ENCODE results near the gene ZSWIM6.

The ZSWIM6 gene

DNA sequence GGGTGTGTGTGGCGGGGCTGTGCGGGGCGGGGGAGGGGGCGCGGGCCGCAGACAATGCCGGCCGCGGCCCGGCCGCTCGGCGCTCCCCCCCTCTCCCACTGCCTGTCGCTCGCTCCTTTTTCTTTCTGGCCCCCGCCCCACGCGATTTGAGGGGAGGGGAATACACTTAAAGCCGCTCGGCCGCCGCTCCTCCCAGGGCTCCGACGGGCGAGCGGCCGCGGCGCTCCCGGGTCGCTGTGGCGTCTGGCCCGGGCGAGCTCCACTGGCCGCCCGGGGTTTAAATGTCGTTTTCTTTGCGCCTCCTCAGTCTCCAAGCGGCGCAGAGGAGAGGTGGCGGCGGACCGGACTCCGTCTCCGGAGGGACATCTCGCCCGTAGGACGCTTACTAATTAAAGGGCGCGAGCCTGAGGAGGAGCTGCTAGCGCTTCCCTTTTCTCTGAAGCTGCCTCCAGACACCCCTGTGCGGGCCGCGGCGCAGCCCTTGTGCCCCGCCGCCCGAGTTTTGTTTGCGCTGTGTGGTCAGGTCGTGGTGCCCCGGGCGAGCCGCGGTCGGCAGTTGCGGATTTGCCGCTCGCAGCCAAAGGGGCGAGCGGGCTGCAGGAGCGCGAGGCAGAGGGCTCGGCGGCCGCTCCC, 1.4 kb downstream of the ZSWIM6 start:
- Histone ChIP-seq H3K9me3 (ENCODE audit: control insufficient read depth in 2 of 2, low read length in 2 of 2) (no peaks in the 10 kb centered on the region), H3K27me3 (ENCODE audit: control insufficient read depth in 1 of 2, insufficient read depth in 2 of 2, low read length in 2 of 2) (no peaks in the 10 kb centered on the region), H3K4me1 (ENCODE audit: control insufficient read depth, insufficient read depth, low read length) (peaks cover 32% of the 10 kb centered on the region), H3K36me3 (ENCODE audit: control insufficient read depth in 2 of 2, insufficient read depth in 2 of 2, low read length in 2 of 2) (no peaks in the 10 kb centered on the region), H3K27ac (ENCODE audit: low read length) (peak overlapping the region; percentile 82), H3K9ac (ENCODE audit: low read length in 2 of 2) (peak overlapping the region; percentile 75 to 79), H3K4me3 (ENCODE audit: low read length in 2 of 2) (peak overlapping the region; percentile 63 to 87)

DNA sequence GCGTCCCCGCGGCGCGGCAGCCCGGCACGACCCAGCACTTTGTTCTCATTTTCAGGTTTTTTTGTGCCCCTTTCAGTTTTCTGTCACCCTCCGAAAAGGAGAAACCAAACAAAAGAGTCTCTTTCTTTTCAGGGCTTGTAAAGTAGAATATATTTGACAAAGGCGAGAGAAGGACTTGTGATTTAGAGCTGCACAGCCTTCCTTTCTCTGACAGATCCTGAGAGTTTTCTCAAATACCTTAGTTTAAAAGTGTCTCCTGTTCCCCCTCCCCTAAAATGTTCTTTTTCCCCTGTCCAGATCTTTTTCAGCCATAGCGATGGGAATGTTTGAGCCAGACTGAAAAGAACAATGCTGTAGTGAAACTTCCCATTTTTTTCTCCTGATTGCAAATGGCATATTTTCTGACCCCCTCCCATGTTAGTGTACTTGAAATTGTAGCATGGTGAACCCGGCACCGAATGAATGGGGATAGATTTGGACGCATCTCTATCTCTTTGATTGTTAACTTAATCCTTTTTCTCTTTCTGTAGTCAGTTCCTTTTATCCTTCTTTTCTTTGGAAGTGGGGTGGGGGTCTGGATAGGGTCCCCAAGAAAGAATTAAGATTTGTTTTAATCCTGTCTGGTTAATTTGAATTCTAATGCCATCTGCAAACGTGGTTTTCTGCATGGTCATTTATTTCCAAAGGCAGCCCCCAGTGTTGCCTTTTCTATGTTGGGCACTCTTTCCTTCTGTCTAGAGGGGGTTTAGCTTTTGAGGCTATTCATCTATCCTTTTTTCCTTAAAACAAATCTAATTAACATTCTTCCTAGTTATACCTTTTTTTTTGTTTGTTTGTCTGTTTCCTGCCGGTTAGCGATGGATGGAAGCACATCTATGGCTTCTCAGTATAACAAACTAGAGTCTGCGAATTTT, 2.2 kb downstream of the ZSWIM6 start:
- peak overlapping the region; percentile 75 to 79 for H3K9ac ChIP-seq (ENCODE audit: low read length in 2 of 2)
- H3K27me3 ChIP-seq (ENCODE audit: control insufficient read depth in 1 of 2, insufficient read depth in 2 of 2, low read length in 2 of 2): no peaks in the 10 kb centered on the region
- peak overlapping the region; percentile 63 to 87 for H3K4me3 ChIP-seq (ENCODE audit: low read length in 2 of 2)
- H3K9me3 ChIP-seq (ENCODE audit: control insufficient read depth in 2 of 2, low read length in 2 of 2): no peaks in the 10 kb centered on the region
- H3K27ac ChIP-seq (ENCODE audit: low read length): peak overlapping the region; percentile 82
- H3K36me3 ChIP-seq (ENCODE audit: control insufficient read depth in 2 of 2, insufficient read depth in 2 of 2, low read length in 2 of 2): no peaks in the 10 kb centered on the region
- H3K4me1 ChIP-seq (ENCODE audit: control insufficient read depth, insufficient read depth, low read length): peaks cover 24% of the 10 kb centered on the region

DNA sequence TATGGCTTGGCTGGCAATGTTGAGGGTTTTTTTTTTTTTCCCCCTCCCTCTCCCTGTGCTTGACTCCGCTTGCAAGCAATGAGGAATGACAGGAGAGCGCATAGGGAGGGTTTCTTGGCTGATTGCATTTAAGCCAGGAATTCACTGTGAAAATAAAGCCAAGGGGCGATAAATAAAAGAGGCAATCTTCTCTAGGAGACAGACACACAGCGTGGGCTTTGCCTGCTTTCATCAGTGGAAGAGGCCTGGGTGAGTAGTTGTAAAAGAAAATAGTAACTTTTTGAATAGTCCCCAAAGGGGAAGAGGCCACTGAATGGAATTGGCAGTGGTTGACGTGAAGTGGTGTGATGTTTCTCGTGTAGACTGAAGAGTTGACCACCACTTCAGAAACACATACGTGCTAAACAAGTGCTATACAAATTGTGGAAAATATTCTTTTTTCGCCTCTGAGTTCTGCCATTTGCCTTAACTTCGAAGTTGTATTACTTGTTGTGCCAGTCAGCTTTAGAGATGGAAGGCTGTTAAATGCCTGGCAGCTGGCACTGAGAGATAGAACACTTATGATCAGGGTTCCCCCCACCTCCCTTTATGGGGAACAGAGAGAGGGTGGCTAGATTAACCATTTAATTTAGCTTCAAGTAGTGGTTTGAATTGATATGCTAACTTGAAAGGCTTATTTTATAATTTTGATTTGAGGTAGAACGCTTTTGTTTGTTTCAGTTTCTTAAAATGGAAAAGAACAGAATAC, 3.0 kb downstream of the ZSWIM6 start:
- H3K4me1 ChIP-seq (ENCODE audit: control insufficient read depth, insufficient read depth, low read length): peaks cover 19% of the 10 kb centered on the region
- H3K9ac ChIP-seq (ENCODE audit: low read length in 2 of 2): peak overlapping the region; percentile 21 to 75
- no peaks in the 10 kb centered on the region for H3K9me3 ChIP-seq (ENCODE audit: control insufficient read depth in 2 of 2, low read length in 2 of 2)
- H3K36me3 ChIP-seq (ENCODE audit: control insufficient read depth in 2 of 2, insufficient read depth in 2 of 2, low read length in 2 of 2): no peaks in the 10 kb centered on the region
- no peak overlapping the region for H3K27ac ChIP-seq (ENCODE audit: low read length)
- no peaks in the 10 kb centered on the region for H3K27me3 ChIP-seq (ENCODE audit: control insufficient read depth in 1 of 2, insufficient read depth in 2 of 2, low read length in 2 of 2)
- H3K4me3 ChIP-seq (ENCODE audit: low read length in 2 of 2): peak overlapping the region; percentile 63 to 87

DNA sequence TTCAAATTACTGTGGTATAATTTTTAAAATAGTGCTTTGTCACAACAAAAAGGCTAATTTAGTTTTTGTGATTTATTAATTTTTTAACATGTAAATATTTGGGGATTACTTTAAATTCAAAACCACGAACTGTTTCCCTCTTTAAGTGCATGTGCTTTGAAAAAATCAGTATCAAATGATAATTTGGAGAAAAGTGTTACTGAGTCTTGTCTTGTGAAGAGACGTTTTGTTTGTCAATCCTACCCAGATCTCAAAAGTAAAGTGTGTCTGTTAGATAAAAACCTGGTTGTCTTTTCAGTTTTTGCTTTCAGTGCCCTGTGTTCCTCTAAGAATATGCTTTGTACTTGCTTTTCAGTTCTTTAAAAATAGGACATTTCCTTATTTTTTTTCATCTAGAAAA, 7.7 kb downstream of the ZSWIM6 start:
- peaks cover 18% of the 10 kb centered on the region for H3K4me1 ChIP-seq (ENCODE audit: control insufficient read depth, insufficient read depth, low read length)

DNA sequence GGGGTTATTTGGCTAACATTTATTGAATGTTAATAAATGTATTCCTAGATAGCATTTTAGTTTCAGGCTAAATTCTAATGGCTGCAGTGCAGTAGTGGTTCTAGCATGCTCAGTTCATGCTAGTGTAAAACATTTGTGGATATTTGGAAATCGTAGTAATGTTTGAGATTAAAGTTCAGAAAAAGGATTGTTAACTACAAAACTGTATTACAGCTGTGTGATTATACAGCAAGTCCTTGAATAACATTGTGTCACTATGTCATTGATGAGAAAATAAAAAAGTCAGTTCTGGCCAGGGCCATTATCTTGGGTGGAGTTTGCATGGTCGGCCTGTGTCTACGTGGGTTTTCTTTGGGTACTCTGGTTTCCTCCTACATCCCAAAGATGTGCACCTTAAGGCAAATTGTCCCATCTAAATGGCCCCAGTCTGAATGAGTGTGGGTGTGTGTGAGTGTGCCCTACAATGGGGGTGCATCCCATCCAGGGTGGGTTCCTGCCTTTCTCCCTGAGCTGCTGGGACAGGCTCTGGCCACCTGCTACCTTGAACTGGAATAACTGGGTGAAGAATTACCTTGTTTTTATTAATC, 8.8 kb downstream of the ZSWIM6 start:
- Histone ChIP-seq H3K9me3 (ENCODE audit: control insufficient read depth in 2 of 2, low read length in 2 of 2) (no peaks in the 10 kb centered on the region), H3K27me3 (ENCODE audit: control insufficient read depth in 1 of 2, insufficient read depth in 2 of 2, low read length in 2 of 2) (no peaks in the 10 kb centered on the region), H3K9ac (ENCODE audit: low read length in 2 of 2) (no peak overlapping the region), H3K36me3 (ENCODE audit: control insufficient read depth in 2 of 2, insufficient read depth in 2 of 2, low read length in 2 of 2) (no peaks in the 10 kb centered on the region), H3K4me1 (ENCODE audit: control insufficient read depth, insufficient read depth, low read length) (peaks cover 12% of the 10 kb centered on the region), H3K27ac (ENCODE audit: low read length) (no peak overlapping the region), H3K4me3 (ENCODE audit: low read length in 2 of 2) (no peak overlapping the region)

More for the DNA sequence above, 7.7 kb downstream of the ZSWIM6 start:
- Histone ChIP-seq H3K27me3 (ENCODE audit: control insufficient read depth in 1 of 2, insufficient read depth in 2 of 2, low read length in 2 of 2) (no peaks in the 10 kb centered on the region), H3K27ac (ENCODE audit: low read length) (no peak overlapping the region), H3K4me3 (ENCODE audit: low read length in 2 of 2) (no peak overlapping the region), H3K9ac (ENCODE audit: low read length in 2 of 2) (no peak overlapping the region), H3K36me3 (ENCODE audit: control insufficient read depth in 2 of 2, insufficient read depth in 2 of 2, low read length in 2 of 2) (no peaks in the 10 kb centered on the region), H3K9me3 (ENCODE audit: control insufficient read depth in 2 of 2, low read length in 2 of 2) (no peaks in the 10 kb centered on the region)

DNA sequence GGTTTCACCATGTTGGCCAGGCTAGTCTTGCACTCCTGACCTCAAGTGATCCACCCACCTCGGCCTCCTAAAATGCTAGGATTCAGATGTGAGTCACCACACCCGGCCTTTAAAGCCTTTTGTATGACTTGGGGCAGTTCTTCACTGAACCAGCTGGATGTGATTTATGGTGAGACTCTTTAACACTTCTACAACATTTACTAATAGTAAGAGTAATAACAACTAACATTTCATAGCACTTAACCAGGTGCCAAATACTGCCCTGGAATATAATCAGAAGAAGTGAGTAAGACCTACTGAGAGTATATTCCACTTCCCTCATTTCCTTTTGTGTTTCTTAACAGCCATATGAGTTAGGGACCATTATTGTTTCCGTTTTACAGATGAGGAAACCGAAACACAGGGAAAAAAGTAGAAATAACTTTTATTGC, 10.0 kb downstream of the ZSWIM6 start:
- Histone ChIP-seq H3K9me3 (ENCODE audit: control insufficient read depth in 2 of 2, low read length in 2 of 2) (no peaks in the 10 kb centered on the region), H3K36me3 (ENCODE audit: control insufficient read depth in 2 of 2, insufficient read depth in 2 of 2, low read length in 2 of 2) (no peaks in the 10 kb centered on the region), H3K27ac (ENCODE audit: low read length) (no peak overlapping the region), H3K4me3 (ENCODE audit: low read length in 2 of 2) (no peak overlapping the region), H3K9ac (ENCODE audit: low read length in 2 of 2) (no peak overlapping the region), H3K4me1 (ENCODE audit: control insufficient read depth, insufficient read depth, low read length) (peaks cover 10% of the 10 kb centered on the region), H3K27me3 (ENCODE audit: control insufficient read depth in 1 of 2, insufficient read depth in 2 of 2, low read length in 2 of 2) (no peaks in the 10 kb centered on the region)

DNA sequence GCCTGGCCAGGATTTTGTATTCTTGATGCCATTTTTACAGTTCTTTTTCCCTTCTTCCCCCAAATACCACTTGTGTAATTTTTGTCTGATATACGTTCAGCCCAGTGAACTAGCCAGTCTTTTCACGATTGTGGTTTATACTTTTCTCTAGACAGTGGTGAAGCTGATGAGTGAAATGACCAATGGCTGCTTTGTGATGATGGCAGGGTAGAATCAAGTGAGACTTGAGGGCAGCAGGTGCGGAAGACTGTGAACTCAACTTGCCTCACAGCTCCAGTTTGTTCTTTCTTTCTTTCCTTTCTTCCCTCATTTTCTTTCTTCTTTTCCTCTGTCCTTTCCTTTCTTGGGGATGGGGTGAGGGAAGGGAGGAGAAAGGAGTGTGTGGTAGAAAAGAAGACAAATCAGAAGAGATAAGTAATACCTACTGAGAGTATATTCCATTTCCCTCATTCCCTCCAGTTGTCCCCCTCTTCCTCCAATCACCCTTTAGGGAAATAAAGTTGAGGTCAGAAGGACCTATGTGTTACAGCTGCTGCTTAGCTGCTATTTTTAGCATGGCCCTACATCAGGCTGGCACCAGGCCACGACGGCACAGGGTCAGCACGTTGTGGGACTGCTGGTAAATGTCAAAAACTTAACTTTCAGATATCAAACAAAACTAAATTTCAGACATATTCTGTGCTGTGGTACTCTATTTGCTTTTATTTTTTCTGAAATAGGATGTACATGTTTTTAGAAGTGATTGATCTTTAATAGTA, 12.3 kb downstream of the ZSWIM6 start:
- peaks cover 10% of the 10 kb centered on the region for H3K4me1 ChIP-seq (ENCODE audit: control insufficient read depth, insufficient read depth, low read length)
- no peak overlapping the region for H3K4me3 ChIP-seq (ENCODE audit: low read length in 2 of 2)
- H3K36me3 ChIP-seq (ENCODE audit: control insufficient read depth in 2 of 2, insufficient read depth in 2 of 2, low read length in 2 of 2): no peaks in the 10 kb centered on the region
- H3K27ac ChIP-seq (ENCODE audit: low read length): no peak overlapping the region
- H3K9me3 ChIP-seq (ENCODE audit: control insufficient read depth in 2 of 2, low read length in 2 of 2): no peaks in the 10 kb centered on the region
- no peak overlapping the region for H3K9ac ChIP-seq (ENCODE audit: low read length in 2 of 2)
- no peaks in the 10 kb centered on the region for H3K27me3 ChIP-seq (ENCODE audit: control insufficient read depth in 1 of 2, insufficient read depth in 2 of 2, low read length in 2 of 2)

DNA sequence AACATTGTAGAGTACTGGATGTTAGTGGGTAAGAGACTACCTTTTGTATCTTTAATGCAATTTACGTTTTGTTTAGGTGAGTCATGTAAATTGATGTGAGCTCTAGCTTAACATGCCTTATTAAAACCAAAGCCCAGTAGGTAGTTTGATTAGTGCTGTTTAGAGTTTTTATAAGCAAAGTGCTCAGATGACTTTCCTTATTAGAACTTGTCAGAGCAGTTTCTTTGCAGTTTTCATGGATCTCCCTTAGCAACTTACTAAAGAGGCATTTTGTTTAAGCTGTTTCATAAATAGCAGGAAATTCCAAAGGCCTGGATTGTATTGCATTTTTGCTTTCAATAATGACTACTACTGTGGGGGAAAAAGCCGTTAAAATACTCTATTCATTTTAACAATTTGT, 14.5 kb downstream of the ZSWIM6 start:
- no peaks in the 10 kb centered on the region for H3K36me3 ChIP-seq (ENCODE audit: control insufficient read depth in 2 of 2, insufficient read depth in 2 of 2, low read length in 2 of 2)
- no peak overlapping the region for H3K27ac ChIP-seq (ENCODE audit: low read length)
- no peaks in the 10 kb centered on the region for H3K27me3 ChIP-seq (ENCODE audit: control insufficient read depth in 1 of 2, insufficient read depth in 2 of 2, low read length in 2 of 2)
- no peak overlapping the region for H3K4me3 ChIP-seq (ENCODE audit: low read length in 2 of 2)
- peaks cover 10% of the 10 kb centered on the region for H3K4me1 ChIP-seq (ENCODE audit: control insufficient read depth, insufficient read depth, low read length)
- no peak overlapping the region for H3K9ac ChIP-seq (ENCODE audit: low read length in 2 of 2)
- no peaks in the 10 kb centered on the region for H3K9me3 ChIP-seq (ENCODE audit: control insufficient read depth in 2 of 2, low read length in 2 of 2)

DNA sequence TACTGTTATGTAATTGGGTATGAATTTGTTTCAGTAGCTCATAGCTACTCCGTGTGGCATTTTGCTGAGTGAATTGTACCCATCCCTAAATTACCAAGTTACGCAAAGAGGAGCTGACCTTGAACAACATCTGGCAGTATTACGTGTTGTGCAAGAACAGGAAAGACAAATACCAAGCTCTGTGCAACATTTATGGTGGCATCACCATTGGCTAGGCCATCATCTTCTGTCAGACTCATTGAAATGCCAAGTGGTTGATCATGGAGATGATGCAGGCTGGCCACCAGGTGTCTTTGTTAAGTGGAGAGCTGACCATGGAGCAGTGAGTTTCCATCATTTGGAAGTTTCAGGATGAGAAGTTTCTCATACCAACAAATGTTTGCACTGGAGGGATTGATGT, 15.0 kb downstream of the ZSWIM6 start:
- Histone ChIP-seq H3K9me3 (ENCODE audit: control insufficient read depth in 2 of 2, low read length in 2 of 2) (no peaks in the 10 kb centered on the region), H3K4me3 (ENCODE audit: low read length in 2 of 2) (no peak overlapping the region), H3K27ac (ENCODE audit: low read length) (no peak overlapping the region), H3K4me1 (ENCODE audit: control insufficient read depth, insufficient read depth, low read length) (peaks cover 10% of the 10 kb centered on the region), H3K36me3 (ENCODE audit: control insufficient read depth in 2 of 2, insufficient read depth in 2 of 2, low read length in 2 of 2) (no peaks in the 10 kb centered on the region), H3K9ac (ENCODE audit: low read length in 2 of 2) (no peak overlapping the region), H3K27me3 (ENCODE audit: control insufficient read depth in 1 of 2, insufficient read depth in 2 of 2, low read length in 2 of 2) (no peaks in the 10 kb centered on the region)

DNA sequence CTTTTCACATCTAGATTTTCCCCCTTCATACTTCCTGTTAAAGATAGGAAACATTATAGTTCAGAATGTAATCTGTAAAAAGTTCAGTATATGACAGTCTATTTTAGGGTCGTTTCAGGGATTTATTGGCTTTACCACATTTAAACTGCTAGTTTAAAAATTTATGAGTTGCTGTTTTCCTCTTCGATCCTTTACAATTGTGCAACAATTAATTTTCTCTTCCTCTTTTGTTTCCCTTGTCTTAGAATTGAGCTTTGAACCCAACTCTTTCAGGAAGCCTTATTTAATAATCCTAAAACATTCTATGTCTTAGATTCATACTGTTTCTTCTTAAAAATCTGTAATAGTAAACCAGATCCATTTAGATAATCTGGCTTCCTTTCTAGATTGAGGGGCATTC, 16.4 kb downstream of the ZSWIM6 start:
- H3K36me3 ChIP-seq (ENCODE audit: control insufficient read depth in 2 of 2, insufficient read depth in 2 of 2, low read length in 2 of 2): no peaks in the 10 kb centered on the region
- H3K9me3 ChIP-seq (ENCODE audit: control insufficient read depth in 2 of 2, low read length in 2 of 2): no peaks in the 10 kb centered on the region
- H3K27ac ChIP-seq (ENCODE audit: low read length): no peak overlapping the region
- no peak overlapping the region for H3K4me3 ChIP-seq (ENCODE audit: low read length in 2 of 2)
- no peaks in the 10 kb centered on the region for H3K27me3 ChIP-seq (ENCODE audit: control insufficient read depth in 1 of 2, insufficient read depth in 2 of 2, low read length in 2 of 2)
- peaks cover 10% of the 10 kb centered on the region for H3K4me1 ChIP-seq (ENCODE audit: control insufficient read depth, insufficient read depth, low read length)
- no peak overlapping the region for H3K9ac ChIP-seq (ENCODE audit: low read length in 2 of 2)

Measured in stomach smooth muscle (tissue), 2 donors.